DOHH2 (cell line): ENCODE measurements around the gene PEX26.

Source experiments
- H3F3A ChIP-seq: fragments of 200-600 bp; sonication (generic), shearing (Covaris generic); 2 replicates; pipeline ENCODE4 v1.6.0; 2016; ENCODE audit warnings: antibody characterized with exemption, mild to moderate bottlenecking; ENCODE audit not compliant: control insufficient read depth, insufficient read depth
- H3K27ac ChIP-seq: fragments of 200-600 bp; sonication (generic); 2 replicates; pipeline ENCODE4 v1.5.1; 2014; ENCODE audit warnings: low read depth, mild to moderate bottlenecking, low read length, moderate library complexity
- H3K27me3 ChIP-seq: fragments of 200-600 bp; sonication (generic); 2 replicates; pipeline ENCODE4 v1.6.1; 2014; ENCODE audit warnings: mild to moderate bottlenecking, low read length, mixed read lengths; ENCODE audit not compliant: control insufficient read depth
- H3K36me3 ChIP-seq: fragments of 200-600 bp; sonication (generic); 2 replicates; pipeline ENCODE4 v1.6.1; 2014; ENCODE audit warnings: mild to moderate bottlenecking, low read length, moderate library complexity, mixed read lengths; ENCODE audit not compliant: control insufficient read depth
- H3K4me1 ChIP-seq: fragments of 200-600 bp; sonication (generic); 2 replicates; pipeline ENCODE4 v1.6.1; 2014; ENCODE audit warnings: mild to moderate bottlenecking, low read length, mixed read lengths; ENCODE audit not compliant: control insufficient read depth
- H3K4me2 ChIP-seq: fragments of 200-600 bp; sonication (generic); 2 replicates; pipeline ENCODE4 v1.6.0; 2014; ENCODE audit warnings: mild to moderate bottlenecking, low read length, moderate library complexity
- H3K4me3 ChIP-seq: fragments of 200-600 bp; sonication (generic); 2 replicates; pipeline ENCODE4 v1.5.1; 2014; ENCODE audit warnings: mild to moderate bottlenecking, low read length, mixed read lengths
- H3K79me2 ChIP-seq: fragments of 200-600 bp; sonication (generic); 2 replicates; pipeline ENCODE4 v1.6.1; 2014; ENCODE audit warnings: mild to moderate bottlenecking, low read length, mixed read lengths; ENCODE audit not compliant: control insufficient read depth
- H3K9me2 ChIP-seq: fragments of 200-600 bp; sonication (generic); replicated peaks from 2 replicates; pipeline ENCODE4 v1.6.1; 2014; ENCODE audit warnings: mild to moderate bottlenecking, low read length, mixed read lengths; ENCODE audit not compliant: control insufficient read depth
- H3K9me3 ChIP-seq: fragments of 200-600 bp; sonication (generic); 2 replicates; pipeline ENCODE4 v1.6.1; 2014; ENCODE audit warnings: antibody characterized with exemption, low read length, mixed read lengths; ENCODE audit not compliant: control insufficient read depth, insufficient read depth
- H4K20me1 ChIP-seq: fragments of 200-600 bp; sonication (generic); 2 replicates; pipeline ENCODE4 v1.6.0; 2014; ENCODE audit warnings: low read depth, mild to moderate bottlenecking, antibody characterized with exemption, low read length, moderate library complexity; ENCODE audit not compliant: control insufficient read depth, insufficient read depth
- EZH2phosphoT487 ChIP-seq: fragments of 200-600 bp; sonication (generic); IDR thresholded peaks from 2 replicates; pipeline ENCODE4 v1.6.1; 2017; ENCODE audit warnings: borderline replicate concordance, mild to moderate bottlenecking, antibody characterized with exemption, low read length, moderate library complexity, mixed read lengths
- TF ChIP-seq, protein P1 (sequence below): fragments of 200-600 bp; sonication (generic); IDR thresholded peaks from one replicate; pipeline ENCODE4 v1.5.1; 2014; ENCODE audit warnings: antibody characterized with exemption, mild to moderate bottlenecking, low read depth, low read length; ENCODE audit not compliant: poor library complexity, severe bottlenecking

PEX26 gene

DNA sequence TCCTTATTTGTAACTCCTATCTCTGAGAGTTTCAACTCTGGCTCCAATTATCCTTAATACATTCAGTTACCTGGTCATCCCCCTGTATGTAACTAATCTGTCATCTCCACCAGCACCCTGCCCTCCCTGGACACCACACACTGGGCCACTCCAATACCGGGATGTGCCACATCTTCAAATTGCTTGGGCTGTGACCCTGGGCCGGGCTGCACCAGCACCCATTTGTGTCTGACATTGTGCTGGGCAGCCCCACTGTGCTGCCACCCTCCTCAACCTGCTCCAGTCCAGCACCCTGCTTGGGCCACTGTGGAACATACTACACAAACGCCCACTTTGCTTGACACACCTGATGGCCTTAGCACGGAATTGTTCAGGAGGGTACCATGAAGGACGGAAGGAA lies 70.0 kb downstream of the PEX26 start:
- no peak for TF ChIP-seq EZH2phosphoT487
- TF ChIP-seq, protein P1, sequence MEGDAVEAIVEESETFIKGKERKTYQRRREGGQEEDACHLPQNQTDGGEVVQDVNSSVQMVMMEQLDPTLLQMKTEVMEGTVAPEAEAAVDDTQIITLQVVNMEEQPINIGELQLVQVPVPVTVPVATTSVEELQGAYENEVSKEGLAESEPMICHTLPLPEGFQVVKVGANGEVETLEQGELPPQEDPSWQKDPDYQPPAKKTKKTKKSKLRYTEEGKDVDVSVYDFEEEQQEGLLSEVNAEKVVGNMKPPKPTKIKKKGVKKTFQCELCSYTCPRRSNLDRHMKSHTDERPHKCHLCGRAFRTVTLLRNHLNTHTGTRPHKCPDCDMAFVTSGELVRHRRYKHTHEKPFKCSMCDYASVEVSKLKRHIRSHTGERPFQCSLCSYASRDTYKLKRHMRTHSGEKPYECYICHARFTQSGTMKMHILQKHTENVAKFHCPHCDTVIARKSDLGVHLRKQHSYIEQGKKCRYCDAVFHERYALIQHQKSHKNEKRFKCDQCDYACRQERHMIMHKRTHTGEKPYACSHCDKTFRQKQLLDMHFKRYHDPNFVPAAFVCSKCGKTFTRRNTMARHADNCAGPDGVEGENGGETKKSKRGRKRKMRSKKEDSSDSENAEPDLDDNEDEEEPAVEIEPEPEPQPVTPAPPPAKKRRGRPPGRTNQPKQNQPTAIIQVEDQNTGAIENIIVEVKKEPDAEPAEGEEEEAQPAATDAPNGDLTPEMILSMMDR: no peak
- Histone ChIP-seq H3K9me2 (no peaks in the 10 kb centered on the region), H3K4me2 (no peak overlapping the region), H3K27me3 (peaks cover 30% of the 10 kb centered on the region), H3K9me3 (no peaks in the 10 kb centered on the region), H4K20me1 (no peaks in the 10 kb centered on the region), H3K4me1 (peaks cover 5% of the 10 kb centered on the region), H3K36me3 (no peaks in the 10 kb centered on the region), H3K4me3 (no peak overlapping the region), H3K79me2 (no peaks in the 10 kb centered on the region), H3F3A (peaks cover 6% of the 10 kb centered on the region; the same call in 1 of the 2 replicates), H3K27ac (no peak overlapping the region)

DNA sequence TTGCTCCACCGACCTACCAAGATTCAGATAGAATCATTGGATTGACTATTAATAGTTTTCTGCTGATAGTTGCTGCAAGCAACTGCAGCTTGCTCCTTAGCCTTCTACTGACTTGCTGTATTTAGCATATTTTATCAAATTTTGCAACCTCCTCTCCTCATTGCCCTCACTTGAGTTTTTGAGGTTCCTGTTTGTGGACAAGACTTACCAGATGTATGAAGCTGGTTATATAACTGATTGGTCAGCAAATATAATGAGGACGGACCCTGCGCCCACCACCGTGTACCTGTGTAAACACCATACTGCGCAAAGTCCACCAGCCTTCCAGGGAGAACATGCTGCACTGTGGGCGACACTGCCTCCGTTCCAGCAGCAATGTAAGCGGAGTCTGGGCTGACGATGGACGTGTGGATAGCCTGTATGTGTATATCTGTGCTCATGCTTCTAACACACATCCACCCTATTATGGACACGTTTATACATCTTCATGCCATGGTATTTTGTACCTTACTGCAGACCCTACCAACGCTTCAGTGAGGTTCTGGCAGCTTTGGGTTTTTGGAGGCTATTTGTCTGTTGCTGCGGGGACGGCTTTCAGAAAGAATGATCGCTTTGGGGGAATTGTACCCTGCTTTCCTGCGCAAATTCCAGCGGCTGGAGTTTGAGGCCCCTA lies 70.6 kb downstream of the PEX26 start:
- Histone ChIP-seq H4K20me1 (no peaks in the 10 kb centered on the region), H3K27ac (no peak overlapping the region), H3K4me1 (peaks cover 5% of the 10 kb centered on the region), H3K79me2 (no peaks in the 10 kb centered on the region), H3F3A (peaks cover 6% of the 10 kb centered on the region; the same call in 1 of the 2 replicates), H3K36me3 (no peaks in the 10 kb centered on the region), H3K9me2 (no peaks in the 10 kb centered on the region), H3K27me3 (peaks cover 30% of the 10 kb centered on the region), H3K4me2 (no peak overlapping the region), H3K9me3 (no peaks in the 10 kb centered on the region), H3K4me3 (no peak overlapping the region)
- TF ChIP-seq, protein P1: no peak
- no peak for TF ChIP-seq EZH2phosphoT487

DNA sequence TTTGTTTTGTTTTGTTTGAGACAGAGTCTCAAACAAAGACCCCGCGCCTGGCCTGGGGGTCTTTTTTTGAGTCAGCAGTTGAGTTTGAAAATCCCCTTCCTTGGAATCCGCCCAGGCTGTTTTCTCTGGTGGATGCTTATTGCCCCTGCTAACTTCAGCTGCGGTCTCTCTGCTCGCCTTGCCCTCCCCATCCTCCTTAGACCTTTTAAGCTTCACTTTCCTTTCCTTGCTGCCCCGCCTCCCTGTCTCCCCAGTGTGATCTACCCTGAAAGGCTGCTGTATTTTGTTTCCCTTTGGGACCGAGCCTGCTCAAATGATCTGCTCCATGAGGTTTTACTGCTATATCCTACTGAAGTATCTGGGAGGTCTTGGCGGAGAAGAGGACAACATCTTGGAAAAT lies 74.7 kb downstream of the PEX26 start:
- Histone ChIP-seq H3K4me2 (no peak overlapping the region), H4K20me1 (no peaks in the 10 kb centered on the region), H3K4me1 (peaks cover 5% of the 10 kb centered on the region), H3K79me2 (no peaks in the 10 kb centered on the region), H3K27me3 (peaks cover 31% of the 10 kb centered on the region), H3K4me3 (no peak overlapping the region), H3F3A (peaks cover 4% of the 10 kb centered on the region; the same call in 1 of the 2 replicates), H3K9me2 (no peaks in the 10 kb centered on the region), H3K36me3 (no peaks in the 10 kb centered on the region), H3K27ac (no peak overlapping the region), H3K9me3 (no peaks in the 10 kb centered on the region)
- TF ChIP-seq, protein P1: no peak
- TF ChIP-seq EZH2phosphoT487: no peak
